Panc1 (cell line): ENCODE data around the gene SRSF12. TPM values are rescaled to one million over a fixed set of nuclear protein-coding genes. Genes with fewer than 3 reads are reported as not detected.

Experiments
- ATAC-seq: fragments of 200-7000 bp; cut with Tn5 transposase; 2 replicates; pipeline ENCODE4 v1.9.1; 2020; ENCODE audit warnings: mild to moderate bottlenecking, moderate library complexity
- BruUV-seq: library from RNA; stranded (reverse); fragments of 400-500 nt; replicated peaks from 2 replicates; lab custom pipeline; 2021; lab: Mats Ljungman, UMichigan
- CTCF ChIA-PET: fragments of 300-600 bp; sonication (Branson Sonifier 250); formaldehyde crosslinking; loops from one replicate; lab custom pipeline; 2022; ENCODE audit warnings: antibody characterized with exemption; lab: Charles Lee
- POLR2A ChIA-PET: fragments of 300-600 bp; sonication (Branson Sonifier 250); formaldehyde crosslinking; loops from one replicate; lab custom pipeline; 2022; ENCODE audit warnings: antibody characterized with exemption; lab: Charles Lee
- DNase-seq: peaks from one replicate; pipeline ENCODE4 v3.0.0-alpha.2; 2010; ENCODE audit warnings: low read depth, low spot score
- H3K27ac ChIP-seq: 2 replicates; pipeline ENCODE4 v1.5.1; 2011; ENCODE audit warnings: mild to moderate bottlenecking, low read length, inconsistent platforms
- H3K27me3 ChIP-seq: fragments of 200-500 bp; sonication (Bioruptor generic); 2 replicates; pipeline ENCODE4 v1.6.0; 2014; ENCODE audit warnings: low read length, inconsistent platforms; ENCODE audit not compliant: control insufficient read depth, insufficient read depth
- H3K36me3 ChIP-seq: fragments of 200-500 bp; sonication (Bioruptor generic); 2 replicates; pipeline ENCODE4 v1.5.1; 2014; ENCODE audit warnings: inconsistent platforms, mild to moderate bottlenecking, low read length, moderate library complexity; ENCODE audit not compliant: control insufficient read depth, insufficient read depth
- H3K4me1 ChIP-seq: 2 replicates; pipeline ENCODE4 v1.5.1; 2011; ENCODE audit warnings: inconsistent platforms, mild to moderate bottlenecking, low read length, moderate library complexity; ENCODE audit not compliant: control insufficient read depth, insufficient read depth
- H3K4me3 ChIP-seq, 2 experiments: 2 replicates each; pipeline ENCODE4 v1.5.1; 2011 to 2012; ENCODE audit warnings: low read depth in 2 of 2, low read length in 2 of 2, mild to moderate bottlenecking in 2 of 2, inconsistent platforms in 1 of 2, moderate library complexity in 1 of 2
- H3K9me3 ChIP-seq: fragments of 200-500 bp; sonication (Bioruptor generic); 2 replicates; pipeline ENCODE4 v1.5.1; 2014; ENCODE audit warnings: low read depth, mild to moderate bottlenecking, inconsistent platforms, low read length, moderate library complexity; ENCODE audit not compliant: control insufficient read depth, insufficient read depth
- CTCF ChIP-seq: fragments of 450-650 bp; IDR thresholded peaks from 2 replicates; pipeline ENCODE4 v1.5.1; 2017; ENCODE audit warnings: mild to moderate bottlenecking
- POLR2AphosphoS5 ChIP-seq: IDR thresholded peaks from 2 replicates; pipeline ENCODE4 v1.6.1; 2012; ENCODE audit warnings: mild to moderate bottlenecking, low read depth, low read length, moderate library complexity
- SIN3A ChIP-seq: IDR thresholded peaks from 2 replicates; pipeline ENCODE4 v1.6.1; 2012; ENCODE audit warnings: low read depth, mild to moderate bottlenecking, low read length, moderate library complexity, borderline replicate concordance; ENCODE audit not compliant: insufficient read depth
- TCF7L2 ChIP-seq: IDR thresholded peaks from 2 replicates; pipeline ENCODE4 v1.6.1; 2011; ENCODE audit warnings: mild to moderate bottlenecking, low read depth, low read length, inconsistent platforms
- in situ Hi-C: cut with HindIII; loops from 2 replicates; pipeline ENCODE4 v1.10.0; 2016; ENCODE audit warnings: low sequenced_read_pairs, low pct_unique_long_range_greater_than_20kb
- intact Hi-C: fragments of 100-400 bp; cut with micrococcal nuclease; formaldehyde crosslinking; loops from one replicate; pipeline ENCODE4 v1.10.0; 2022; ENCODE audit not compliant: unreplicated experiment
- total RNA-seq: library from RNA; stranded (reverse); gene quantifications from one replicate; pipeline ENCODE4 v1.2.1, GENCODE V29; 2021; ENCODE audit not compliant: unreplicated experiment
- TF ChIP-seq, protein P1 (sequence below), 2 experiments: IDR thresholded peaks; 2 replicates each; pipeline ENCODE4 v1.6.1; 2011 to 2012; ENCODE audit warnings: low read depth in 2 of 2, control low read depth in 1 of 2, low read length in 1 of 2, mild to moderate bottlenecking in 1 of 2, moderate library complexity in 1 of 2; ENCODE audit not compliant: insufficient read depth in 1 of 2

SRSF12 gene
- total RNA-seq, 1 experiment from 2014 or later, result 0.28 TPM

- no TSS peak for BruUV-seq
- in situ Hi-C loops, result no loop called here
- intact Hi-C loops, result no loop called here
- H3K36me3 ChIP-seq, result no peaks in the 10 kb centered on the region
- ChIA-PET POLR2A (no interaction called here), CTCF (no interaction called here)
- no peaks in the 10 kb centered on the region for H3K27me3 ChIP-seq
- TF ChIP-seq POLR2AphosphoS5 (no peak), SIN3A (no peak), TCF7L2 (no peak), CTCF (no peak)
- TF ChIP-seq, protein P1, sequence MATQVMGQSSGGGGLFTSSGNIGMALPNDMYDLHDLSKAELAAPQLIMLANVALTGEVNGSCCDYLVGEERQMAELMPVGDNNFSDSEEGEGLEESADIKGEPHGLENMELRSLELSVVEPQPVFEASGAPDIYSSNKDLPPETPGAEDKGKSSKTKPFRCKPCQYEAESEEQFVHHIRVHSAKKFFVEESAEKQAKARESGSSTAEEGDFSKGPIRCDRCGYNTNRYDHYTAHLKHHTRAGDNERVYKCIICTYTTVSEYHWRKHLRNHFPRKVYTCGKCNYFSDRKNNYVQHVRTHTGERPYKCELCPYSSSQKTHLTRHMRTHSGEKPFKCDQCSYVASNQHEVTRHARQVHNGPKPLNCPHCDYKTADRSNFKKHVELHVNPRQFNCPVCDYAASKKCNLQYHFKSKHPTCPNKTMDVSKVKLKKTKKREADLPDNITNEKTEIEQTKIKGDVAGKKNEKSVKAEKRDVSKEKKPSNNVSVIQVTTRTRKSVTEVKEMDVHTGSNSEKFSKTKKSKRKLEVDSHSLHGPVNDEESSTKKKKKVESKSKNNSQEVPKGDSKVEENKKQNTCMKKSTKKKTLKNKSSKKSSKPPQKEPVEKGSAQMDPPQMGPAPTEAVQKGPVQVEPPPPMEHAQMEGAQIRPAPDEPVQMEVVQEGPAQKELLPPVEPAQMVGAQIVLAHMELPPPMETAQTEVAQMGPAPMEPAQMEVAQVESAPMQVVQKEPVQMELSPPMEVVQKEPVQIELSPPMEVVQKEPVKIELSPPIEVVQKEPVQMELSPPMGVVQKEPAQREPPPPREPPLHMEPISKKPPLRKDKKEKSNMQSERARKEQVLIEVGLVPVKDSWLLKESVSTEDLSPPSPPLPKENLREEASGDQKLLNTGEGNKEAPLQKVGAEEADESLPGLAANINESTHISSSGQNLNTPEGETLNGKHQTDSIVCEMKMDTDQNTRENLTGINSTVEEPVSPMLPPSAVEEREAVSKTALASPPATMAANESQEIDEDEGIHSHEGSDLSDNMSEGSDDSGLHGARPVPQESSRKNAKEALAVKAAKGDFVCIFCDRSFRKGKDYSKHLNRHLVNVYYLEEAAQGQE (IDR thresholded peaks at IDR 0.05; ENCODE audit: insufficient read depth in 1 of 2, low read depth in 2 of 2, low read length in 1 of 2), result no peak
- DNase-seq, result no peak
- no peak for ATAC-seq
- no peaks in the 10 kb centered on the region for H3K4me1 ChIP-seq
- no peak overlapping the region for H3K4me3 ChIP-seq
- no peaks in the 10 kb centered on the region for H3K9me3 ChIP-seq
- no peak overlapping the region for H3K27ac ChIP-seq
Observed at GRCh38 chr6:89098461-89098860, 19.4 kb downstream of the SRSF12 start.

DNA sequence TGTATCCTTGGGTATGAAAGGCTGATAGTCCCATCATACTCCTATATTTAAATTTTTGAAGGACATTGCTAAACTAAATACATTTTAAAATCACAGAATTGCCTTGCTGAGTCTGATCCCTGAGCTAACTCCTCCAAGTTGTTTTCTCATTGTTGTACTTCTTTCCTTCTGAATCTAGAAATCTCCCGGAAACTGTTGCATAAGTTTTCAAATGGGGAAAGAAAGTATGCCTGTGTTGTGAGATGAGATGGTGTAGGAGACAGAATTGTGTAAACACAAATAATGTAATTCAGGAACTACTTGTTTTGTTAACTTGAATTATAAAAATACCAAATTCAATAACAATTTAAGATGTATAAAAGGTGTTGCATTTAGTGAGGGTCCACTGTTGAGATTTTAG, 30.0 kb downstream of the SRSF12 start:
- no peak for ATAC-seq
- ChIA-PET POLR2A (interaction anchor here (0.7 kb wide), 1 partner anchor 13 kb away, joined by 3 read pairs; no protein-coding TSS in a partner anchor), CTCF (no interaction called here)
- intact Hi-C loops, result no loop called here
- H3K27ac ChIP-seq, result no peak overlapping the region
- H3K4me3 ChIP-seq, result no peak overlapping the region
- H3K27me3 ChIP-seq, result no peaks in the 10 kb centered on the region
- H3K4me1 ChIP-seq, result peaks cover 10% of the 10 kb centered on the region; the same call in 1 of the 2 replicates
- H3K36me3 ChIP-seq, result peaks cover 17% of the 10 kb centered on the region
- in situ Hi-C loops, result no loop called here
- TF ChIP-seq SIN3A, result no peak
- TF ChIP-seq CTCF, result no peak
- no peak for TF ChIP-seq POLR2AphosphoS5
- no peaks in the 10 kb centered on the region for H3K9me3 ChIP-seq
- BruUV-seq, result no TSS peak
- no peak for DNase-seq
